A549 (cell line): ENCODE measurements around the gene RTN4.

Experiments
- BHLHE40 ChIP-seq: IDR thresholded peaks from 2 replicates; pipeline ENCODE4 v1.6.1; 2012; ENCODE audit warnings: low read depth, low read length, inconsistent platforms
- CHD2 ChIP-seq: fragments of 150-350 bp; IDR thresholded peaks from 2 replicates; pipeline ENCODE4 v1.6.1; 2014; ENCODE audit warnings: low read length; ENCODE audit not compliant: partially characterized antibody
- NFE2L2 ChIP-seq: fragments of 150-350 bp; conservative IDR thresholded peaks from 2 replicates; pipeline ENCODE4 v1.6.1; 2014; ENCODE audit warnings: low read length
- POLR2A ChIP-seq: IDR thresholded peaks from 2 replicates; pipeline ENCODE4 v1.6.1; 2012; ENCODE audit warnings: mild to moderate bottlenecking, low read length
- POLR2AphosphoS2 ChIP-seq: conservative IDR thresholded peaks from 2 replicates; pipeline ENCODE4 v1.6.1; 2012; ENCODE audit warnings: low read length, improper control_type of control experiment, inconsistent platforms
- RARB ChIP-seq: fragments of 250-450 bp; sonication (Bioruptor Pico); IDR thresholded peaks from 2 replicates; pipeline ENCODE4 v1.8.0; 2021; ENCODE audit warnings: mild to moderate bottlenecking, moderate library complexity
- SMC3 ChIP-seq: fragments of >200 bp; sonication (Bioruptor Twin); formaldehyde crosslinking; IDR thresholded peaks from 3 replicates; pipeline ENCODE4 v1.6.1; 2018; ENCODE audit warnings: inconsistent platforms
- TF ChIP-seq, protein P1 (sequence below): IDR thresholded peaks from 2 replicates; pipeline ENCODE4 v1.6.1; 2012
- TF ChIP-seq, protein P2 (sequence below): fragments of >200 bp; sonication (Bioruptor Twin); formaldehyde crosslinking; IDR thresholded peaks from 3 replicates; pipeline ENCODE4 v1.5.1; 2016
- TF ChIP-seq, protein P3 (sequence below): IDR thresholded peaks from 2 replicates; pipeline ENCODE4 v1.6.1; 2012
- TF ChIP-seq, protein P4 (sequence below): fragments of 250-450 bp; sonication (Bioruptor Pico); IDR thresholded peaks from 2 replicates; pipeline ENCODE4 v1.5.0; 2020; ENCODE audit warnings: low read depth, mild to moderate bottlenecking, moderate library complexity

DNA sequence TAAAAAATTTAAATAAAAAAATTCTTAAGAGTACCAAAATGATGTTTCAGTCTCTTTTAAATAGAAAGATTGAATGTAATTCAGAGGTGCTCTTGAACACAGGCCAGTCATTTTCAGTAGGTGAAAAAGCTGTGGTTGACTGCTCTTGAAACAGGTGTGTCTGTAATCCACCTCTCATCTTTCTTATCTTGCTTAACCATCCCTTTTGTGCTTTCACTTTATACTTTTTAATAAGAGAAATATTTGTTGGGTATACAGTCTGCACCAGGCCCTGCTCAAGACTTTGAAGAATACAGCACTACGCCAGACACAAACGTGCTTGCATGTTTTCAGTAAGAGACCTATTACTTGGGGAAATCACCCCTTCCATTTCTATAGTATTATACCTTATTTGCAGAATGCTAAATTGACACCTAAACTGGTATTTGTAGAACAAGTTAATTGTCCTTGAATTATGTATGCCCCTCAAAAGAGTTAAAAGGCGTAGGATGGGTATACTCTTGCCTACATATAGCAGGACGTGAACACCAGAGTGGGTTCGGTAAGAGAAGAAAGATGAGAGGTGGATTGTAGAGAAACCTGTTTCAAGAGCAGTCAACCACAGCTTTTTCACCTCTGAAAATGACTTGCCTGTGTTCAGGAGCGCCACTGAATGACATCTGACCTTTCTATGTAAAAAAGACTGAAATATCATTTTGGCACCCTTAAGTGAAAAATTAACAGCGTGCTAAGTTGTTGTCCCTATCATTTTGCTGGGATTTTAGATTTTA lies 4.0 kb upstream of the RTN4 start:
- TF ChIP-seq, protein P1, sequence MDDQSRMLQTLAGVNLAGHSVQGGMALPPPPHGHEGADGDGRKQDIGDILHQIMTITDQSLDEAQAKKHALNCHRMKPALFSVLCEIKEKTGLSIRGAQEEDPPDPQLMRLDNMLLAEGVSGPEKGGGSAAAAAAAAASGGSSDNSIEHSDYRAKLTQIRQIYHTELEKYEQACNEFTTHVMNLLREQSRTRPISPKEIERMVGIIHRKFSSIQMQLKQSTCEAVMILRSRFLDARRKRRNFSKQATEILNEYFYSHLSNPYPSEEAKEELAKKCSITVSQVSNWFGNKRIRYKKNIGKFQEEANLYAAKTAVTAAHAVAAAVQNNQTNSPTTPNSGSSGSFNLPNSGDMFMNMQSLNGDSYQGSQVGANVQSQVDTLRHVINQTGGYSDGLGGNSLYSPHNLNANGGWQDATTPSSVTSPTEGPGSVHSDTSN: no peak
- TF ChIP-seq CHD2: no peak
- TF ChIP-seq, protein P2, sequence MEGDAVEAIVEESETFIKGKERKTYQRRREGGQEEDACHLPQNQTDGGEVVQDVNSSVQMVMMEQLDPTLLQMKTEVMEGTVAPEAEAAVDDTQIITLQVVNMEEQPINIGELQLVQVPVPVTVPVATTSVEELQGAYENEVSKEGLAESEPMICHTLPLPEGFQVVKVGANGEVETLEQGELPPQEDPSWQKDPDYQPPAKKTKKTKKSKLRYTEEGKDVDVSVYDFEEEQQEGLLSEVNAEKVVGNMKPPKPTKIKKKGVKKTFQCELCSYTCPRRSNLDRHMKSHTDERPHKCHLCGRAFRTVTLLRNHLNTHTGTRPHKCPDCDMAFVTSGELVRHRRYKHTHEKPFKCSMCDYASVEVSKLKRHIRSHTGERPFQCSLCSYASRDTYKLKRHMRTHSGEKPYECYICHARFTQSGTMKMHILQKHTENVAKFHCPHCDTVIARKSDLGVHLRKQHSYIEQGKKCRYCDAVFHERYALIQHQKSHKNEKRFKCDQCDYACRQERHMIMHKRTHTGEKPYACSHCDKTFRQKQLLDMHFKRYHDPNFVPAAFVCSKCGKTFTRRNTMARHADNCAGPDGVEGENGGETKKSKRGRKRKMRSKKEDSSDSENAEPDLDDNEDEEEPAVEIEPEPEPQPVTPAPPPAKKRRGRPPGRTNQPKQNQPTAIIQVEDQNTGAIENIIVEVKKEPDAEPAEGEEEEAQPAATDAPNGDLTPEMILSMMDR: no peak
- no peak for TF ChIP-seq RARB (CRISPR knock-in tag)
- TF ChIP-seq, protein P3, sequence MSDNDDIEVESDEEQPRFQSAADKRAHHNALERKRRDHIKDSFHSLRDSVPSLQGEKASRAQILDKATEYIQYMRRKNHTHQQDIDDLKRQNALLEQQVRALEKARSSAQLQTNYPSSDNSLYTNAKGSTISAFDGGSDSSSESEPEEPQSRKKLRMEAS: no peak
- no peak for TF ChIP-seq SMC3
- TF ChIP-seq POLR2AphosphoS2: no peak
- TF ChIP-seq, protein P4, sequence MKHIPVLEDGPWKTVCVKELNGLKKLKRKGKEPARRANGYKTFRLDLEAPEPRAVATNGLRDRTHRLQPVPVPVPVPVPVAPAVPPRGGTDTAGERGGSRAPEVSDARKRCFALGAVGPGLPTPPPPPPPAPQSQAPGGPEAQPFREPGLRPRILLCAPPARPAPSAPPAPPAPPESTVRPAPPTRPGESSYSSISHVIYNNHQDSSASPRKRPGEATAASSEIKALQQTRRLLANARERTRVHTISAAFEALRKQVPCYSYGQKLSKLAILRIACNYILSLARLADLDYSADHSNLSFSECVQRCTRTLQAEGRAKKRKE (CRISPR knock-in tag): no peak
- TF ChIP-seq POLR2A: no peak
- TF ChIP-seq NFE2L2: no peak
- no peak for TF ChIP-seq BHLHE40
